HuH-7 (cell line): Measurements from ENCODE around the gene AKIRIN1.
"Not testable (repeated sequence)": the region's sequence is repeated elsewhere in the genome, so short reads cannot be mapped to it uniquely, and the experiment has no call there.

Experiments used
- DNase-seq: peaks from one replicate; pipeline ENCODE4 v3.0.0; 2011; ENCODE audit warnings: low spot score

AKIRIN1 gene

GRCh38 chr1:38990738-38991637 lies at the start of gene AKIRIN1:
Gene AKIRIN1, plus strand, starts transcription at chr1:38991276. Its CDS starts 105 bp downstream, at chr1:38991381.
- peak; percentile 93 for DNase-seq

- DNase-seq: no peak
Measured at GRCh38 chr1:38941527-38942019, 49.5 kb upstream of the AKIRIN1 start, which contains the start of gene RHBDL2. Gene RHBDL2, minus strand, starts transcription at chr1:38941830. Its CDS starts 22,618 bp downstream, at chr1:38919212.

- no peak for DNase-seq
Measured at GRCh38 chr1:38942664-38943428, 48.2 kb upstream of the AKIRIN1 start.

GRCh38 chr1:38944547-38944946 lies 46.5 kb upstream of the AKIRIN1 start:
- DNase-seq: no peak

GRCh38 chr1:38950553-38950952 lies 40.5 kb upstream of the AKIRIN1 start:
- DNase-seq: no peak

- DNase-seq: no peak
Measured at GRCh38 chr1:38953433-38953860, 37.6 kb upstream of the AKIRIN1 start.

GRCh38 chr1:38958967-38959366 lies 32.1 kb upstream of the AKIRIN1 start:
- DNase-seq: no peak

- no peak for DNase-seq
Measured at GRCh38 chr1:38962113-38962512, 29.0 kb upstream of the AKIRIN1 start.

- no peak for DNase-seq
Measured at GRCh38 chr1:38962560-38962959, 28.5 kb upstream of the AKIRIN1 start.

GRCh38 chr1:38964140-38964548 lies 26.9 kb upstream of the AKIRIN1 start:
- no peak for DNase-seq

- DNase-seq: not testable (repeated sequence)
Measured at GRCh38 chr1:38973145-38973544, 17.9 kb upstream of the AKIRIN1 start.

GRCh38 chr1:38973659-38974437 lies 17.2 kb upstream of the AKIRIN1 start:
- DNase-seq: no peak

- DNase-seq: not testable (repeated sequence)
Measured at GRCh38 chr1:38977399-38978244, 13.5 kb upstream of the AKIRIN1 start.

GRCh38 chr1:38978245-38978542 lies 12.9 kb upstream of the AKIRIN1 start:
- DNase-seq: not testable (repeated sequence)

GRCh38 chr1:38979380-38979779 lies 11.7 kb upstream of the AKIRIN1 start:
- DNase-seq: not testable (repeated sequence)

GRCh38 chr1:38989979-38990378 lies 1.1 kb upstream of the AKIRIN1 start:
- DNase-seq: no peak

GRCh38 chr1:38990386-38990737 lies 714 bp upstream of the AKIRIN1 start:
- DNase-seq: no peak

- DNase-seq: peak; percentile 38
Measured at GRCh38 chr1:38991638-38992411, 749 bp downstream of the AKIRIN1 start.

- no peak for DNase-seq
Measured at GRCh38 chr1:38992412-38993111, 1.5 kb downstream of the AKIRIN1 start.

GRCh38 chr1:38994196-38994595 lies 3.1 kb downstream of the AKIRIN1 start:
- no peak for DNase-seq
